LNCAP (cell line): Measurements from ENCODE around the gene PYDC2.

Experiments
- TF ChIP-seq, protein P1 (sequence below): fragments of 450-650 bp; IDR thresholded peaks from 2 replicates; pipeline ENCODE4 v1.5.1; 2017; ENCODE audit warnings: mild to moderate bottlenecking

The PYDC2 gene

GRCh38 chr3:191438150-191438814 lies 22.7 kb upstream of the PYDC2 start:
- TF ChIP-seq, protein P1, sequence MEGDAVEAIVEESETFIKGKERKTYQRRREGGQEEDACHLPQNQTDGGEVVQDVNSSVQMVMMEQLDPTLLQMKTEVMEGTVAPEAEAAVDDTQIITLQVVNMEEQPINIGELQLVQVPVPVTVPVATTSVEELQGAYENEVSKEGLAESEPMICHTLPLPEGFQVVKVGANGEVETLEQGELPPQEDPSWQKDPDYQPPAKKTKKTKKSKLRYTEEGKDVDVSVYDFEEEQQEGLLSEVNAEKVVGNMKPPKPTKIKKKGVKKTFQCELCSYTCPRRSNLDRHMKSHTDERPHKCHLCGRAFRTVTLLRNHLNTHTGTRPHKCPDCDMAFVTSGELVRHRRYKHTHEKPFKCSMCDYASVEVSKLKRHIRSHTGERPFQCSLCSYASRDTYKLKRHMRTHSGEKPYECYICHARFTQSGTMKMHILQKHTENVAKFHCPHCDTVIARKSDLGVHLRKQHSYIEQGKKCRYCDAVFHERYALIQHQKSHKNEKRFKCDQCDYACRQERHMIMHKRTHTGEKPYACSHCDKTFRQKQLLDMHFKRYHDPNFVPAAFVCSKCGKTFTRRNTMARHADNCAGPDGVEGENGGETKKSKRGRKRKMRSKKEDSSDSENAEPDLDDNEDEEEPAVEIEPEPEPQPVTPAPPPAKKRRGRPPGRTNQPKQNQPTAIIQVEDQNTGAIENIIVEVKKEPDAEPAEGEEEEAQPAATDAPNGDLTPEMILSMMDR, result no peak

GRCh38 chr3:191440532-191440931 lies 20.4 kb upstream of the PYDC2 start:
- TF ChIP-seq, protein P1, result no peak

- TF ChIP-seq, protein P1, result no peak
These were observed 19.3 kb upstream of the PYDC2 start for GRCh38 chr3:191441687-191442086.

DNA sequence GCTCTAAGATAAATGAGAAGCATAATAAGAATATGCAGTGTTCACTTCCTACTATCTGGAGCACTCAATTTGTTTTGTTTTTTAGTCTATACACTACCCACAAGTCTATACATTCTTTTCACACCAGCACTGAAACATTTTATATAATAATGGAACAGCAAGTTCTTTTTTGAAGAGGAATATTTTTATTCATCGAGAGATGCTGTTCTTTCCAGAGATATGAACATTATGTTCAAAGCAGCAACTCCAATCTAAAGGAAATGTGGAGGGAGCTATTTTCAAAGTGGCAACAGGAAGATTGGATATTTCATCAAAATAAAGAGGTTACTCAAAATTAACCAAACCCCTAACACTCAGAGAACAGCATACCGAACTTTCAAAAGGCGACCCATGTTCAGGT lies 16.4 kb upstream of the PYDC2 start:
- TF ChIP-seq, protein P1, result no peak

GRCh38 chr3:191449256-191449655 lies 11.7 kb upstream of the PYDC2 start:
- TF ChIP-seq, protein P1, result no peak

GRCh38 chr3:191455257-191455952 lies 5.6 kb upstream of the PYDC2 start:
- TF ChIP-seq, protein P1, result no peak

DNA sequence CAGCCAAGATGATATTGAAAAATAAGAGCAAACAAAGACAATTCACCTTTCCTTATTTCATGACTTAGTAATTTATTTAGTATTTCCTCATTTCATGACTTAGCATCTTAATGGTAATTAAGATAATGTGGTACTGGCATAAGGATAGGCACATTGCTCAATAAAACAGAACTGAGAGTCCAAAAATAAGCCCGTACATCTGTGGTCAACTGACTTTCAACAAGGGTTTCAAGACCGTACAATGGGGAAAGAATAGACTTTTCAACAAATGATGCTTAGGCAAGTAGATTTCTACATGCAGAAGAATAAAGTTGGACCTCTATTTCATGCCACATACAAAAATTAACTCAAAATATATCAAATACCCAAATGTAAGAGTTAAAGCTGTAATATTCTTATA lies 603 bp upstream of the PYDC2 start:
- TF ChIP-seq, protein P1, result no peak
